GM18507 (cell line): Measurements from ENCODE around the gene OXCT2.
"Not testable (repeated sequence)": the region's sequence is repeated elsewhere in the genome, so short reads cannot be mapped to it uniquely, and the experiment has no call there.

ENCODE experiments used
- DNase-seq: peaks from one replicate; pipeline ENCODE4 v3.0.0; 2011; ENCODE audit warnings: low read depth; ENCODE audit not compliant: insufficient read length; ENCODE audit errors: extremely low spot score
- FAIRE-seq: peaks from 2 replicates; lab custom pipeline; 2011; peaks lifted over from hg19 to GRCh38; lab: Jason Lieb, UNC

The OXCT2 gene

GRCh38 chr1:39788426-39788757, 17.2 kb upstream of the OXCT2 start:
- FAIRE-seq (no peak), DNase-seq (no peak)

GRCh38 chr1:39787964-39788363, 16.8 kb upstream of the OXCT2 start:
- not testable (repeated sequence) for FAIRE-seq, DNase-seq

DNA sequence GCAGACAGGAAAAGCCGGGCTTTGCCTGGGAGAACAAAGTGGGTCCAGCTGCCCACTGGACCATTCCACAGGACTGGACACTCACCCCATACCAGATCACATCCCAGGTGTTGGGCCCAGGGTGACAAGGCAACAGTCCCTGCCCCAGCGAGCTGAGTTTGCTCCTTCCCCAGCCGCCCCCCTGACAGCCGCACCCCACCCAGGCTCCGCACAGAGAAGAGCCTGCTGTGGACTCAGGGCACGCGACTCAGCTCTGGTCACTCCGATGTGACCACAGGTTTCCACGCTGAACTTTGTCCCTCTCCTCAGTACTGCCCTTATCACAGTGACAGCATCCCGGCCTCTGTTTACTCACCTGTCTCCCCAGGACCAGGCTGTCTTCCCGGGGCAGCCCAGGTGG, 16.3 kb upstream of the OXCT2 start:
- no peak for DNase-seq
- no peak for FAIRE-seq

DNA sequence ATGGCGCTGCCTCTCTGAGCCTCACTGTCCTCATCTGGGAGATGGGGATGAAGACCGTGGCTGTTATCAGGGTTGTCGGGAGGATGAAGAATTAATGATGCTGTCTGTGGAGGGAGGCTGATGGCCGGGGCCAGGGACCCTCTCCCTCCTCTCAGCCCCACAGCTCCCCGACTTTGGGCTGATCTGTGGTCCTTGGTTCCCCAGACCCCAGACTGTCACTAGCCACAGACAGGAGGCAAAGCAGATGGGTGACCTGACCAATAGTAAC, 15.9 kb upstream of the OXCT2 start:
- not testable (repeated sequence) for DNase-seq, FAIRE-seq

GRCh38 chr1:39786303-39787107, 15.4 kb upstream of the OXCT2 start:
- peak; percentile 59 for FAIRE-seq
- not testable (repeated sequence) for DNase-seq

DNA sequence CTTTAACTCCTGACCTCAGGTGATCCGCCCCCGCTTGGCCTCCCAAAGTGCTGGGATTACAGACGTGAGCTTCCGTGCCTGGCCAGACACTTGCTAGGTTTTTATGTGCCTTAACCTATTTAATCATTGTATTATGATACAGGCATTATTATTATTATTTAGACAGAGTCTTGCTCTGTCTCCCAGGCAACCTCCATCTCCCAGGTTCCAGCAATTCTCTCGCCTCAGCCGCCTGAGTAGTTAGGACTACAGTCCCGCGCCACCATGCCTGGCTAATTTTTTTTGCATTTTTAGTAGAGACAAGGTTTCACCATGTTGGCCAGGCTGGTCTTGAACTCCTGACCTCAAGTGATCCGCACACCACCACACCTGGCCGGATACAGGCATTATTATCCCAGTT, 11.5 kb upstream of the OXCT2 start:
- DNase-seq, FAIRE-seq: not testable (repeated sequence)

DNA sequence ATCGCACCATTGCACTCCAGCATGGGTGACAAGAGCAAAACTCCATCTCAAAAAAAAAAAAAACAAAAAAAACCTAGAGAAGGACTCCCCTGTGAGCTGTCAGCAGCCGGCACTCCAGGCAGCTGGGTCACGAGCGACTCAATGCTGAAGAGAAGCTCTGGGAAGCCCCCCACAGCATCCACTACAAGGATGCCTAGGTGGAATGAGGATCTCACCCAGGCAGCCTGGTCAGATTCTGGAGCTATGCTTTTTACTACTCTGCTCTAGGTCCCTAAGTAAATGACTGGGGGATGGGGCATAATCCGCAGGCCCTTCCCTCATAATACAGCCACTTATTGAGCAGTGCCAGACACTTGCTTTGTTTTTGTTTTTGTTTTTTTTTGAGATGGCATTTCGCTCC, 11.0 kb upstream of the OXCT2 start:
- FAIRE-seq (no peak), DNase-seq (no peak)

GRCh38 chr1:39781349-39781715, 10.2 kb upstream of the OXCT2 start:
- FAIRE-seq, result no peak

DNA sequence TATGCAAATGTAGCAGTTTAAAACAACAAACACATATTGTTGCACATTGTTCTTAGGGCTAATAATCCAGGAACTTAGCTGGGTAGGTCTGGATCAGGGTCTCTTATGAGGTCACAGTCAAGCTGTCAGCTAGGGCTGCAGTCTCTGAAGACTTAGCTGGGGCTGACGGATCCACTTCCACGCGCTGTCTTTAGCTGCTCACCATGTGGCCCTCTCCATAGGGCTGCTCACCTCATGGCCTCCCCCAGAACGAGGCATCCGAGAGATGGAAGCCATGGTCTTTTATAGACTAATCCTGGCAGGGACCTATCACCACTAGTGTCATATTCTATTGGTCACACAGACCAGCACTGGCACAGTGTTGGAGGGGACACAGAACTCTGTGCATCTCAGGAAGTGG, 8.7 kb upstream of the OXCT2 start:
- DNase-seq, result no peak
- no peak for FAIRE-seq

More at GRCh38 chr1:39781349-39781715, 10.2 kb upstream of the OXCT2 start:
- no peak for DNase-seq

DNA sequence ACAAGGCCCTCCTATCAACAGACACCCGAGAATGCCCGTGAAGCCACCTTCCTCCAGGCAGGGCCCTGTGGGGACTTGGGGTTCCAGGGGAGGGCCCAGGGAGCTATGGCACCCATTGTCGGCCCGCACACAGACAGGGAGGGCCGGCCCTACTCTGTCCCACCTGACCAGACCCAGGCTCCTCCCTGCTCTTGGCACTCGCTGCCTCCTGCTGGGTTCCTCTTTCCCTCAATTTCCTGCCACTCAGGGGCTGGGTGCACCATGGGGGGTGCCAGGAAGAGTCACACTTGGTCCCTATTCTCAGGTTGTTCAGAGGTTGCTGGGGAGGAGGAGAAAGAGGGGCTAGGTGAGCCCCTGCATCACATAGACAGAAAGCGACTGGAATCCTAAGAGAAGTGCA, 8.0 kb upstream of the OXCT2 start:
- FAIRE-seq (no peak), DNase-seq (no peak)

- not testable (repeated sequence) for DNase-seq, FAIRE-seq
These were observed 7.4 kb upstream of the OXCT2 start for GRCh38 chr1:39778463-39779099.

DNA sequence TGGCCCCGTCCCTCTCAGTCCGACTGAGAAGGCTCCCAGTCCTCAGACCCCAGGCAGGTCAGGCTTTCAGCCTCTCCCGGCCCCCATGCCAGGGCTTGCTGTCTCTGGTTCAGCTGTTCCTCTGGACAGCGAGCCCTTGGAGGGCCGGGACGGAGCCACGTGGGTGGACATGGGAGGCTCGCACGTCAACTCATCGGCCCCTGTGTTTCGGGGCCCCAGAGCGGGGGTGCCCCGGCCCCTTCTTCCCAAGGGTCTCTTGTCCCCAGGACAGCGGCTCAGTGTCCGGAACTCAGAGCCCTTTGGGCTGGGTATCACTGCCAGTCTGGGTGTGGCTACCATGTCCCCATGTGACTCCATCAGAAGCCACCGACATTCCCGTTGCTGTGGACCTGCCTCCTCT, 6.7 kb upstream of the OXCT2 start:
- FAIRE-seq, DNase-seq: not testable (repeated sequence)

GRCh38 chr1:39777306-39777705, 6.2 kb upstream of the OXCT2 start:
- DNase-seq (no peak), FAIRE-seq (no peak)

DNA sequence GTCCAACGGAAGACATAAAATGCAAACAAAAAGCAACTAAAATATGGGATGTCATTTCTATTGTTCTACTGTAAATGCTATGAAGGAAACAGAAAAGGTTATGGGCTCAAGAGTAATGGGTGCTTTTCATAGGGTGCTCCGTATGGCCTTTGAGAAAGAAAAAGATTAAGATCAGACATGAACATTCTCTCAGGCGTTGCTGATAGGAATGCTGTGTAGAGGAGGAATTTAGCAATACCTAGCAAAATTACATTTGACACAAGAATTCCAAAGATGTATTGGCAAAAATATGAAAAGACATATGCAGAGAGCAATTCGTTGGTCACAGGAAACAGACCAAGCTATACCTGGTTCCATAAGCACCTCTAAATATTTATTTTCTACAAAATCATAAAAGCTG, 5.7 kb upstream of the OXCT2 start:
- no peak for DNase-seq
- no peak for FAIRE-seq

DNA sequence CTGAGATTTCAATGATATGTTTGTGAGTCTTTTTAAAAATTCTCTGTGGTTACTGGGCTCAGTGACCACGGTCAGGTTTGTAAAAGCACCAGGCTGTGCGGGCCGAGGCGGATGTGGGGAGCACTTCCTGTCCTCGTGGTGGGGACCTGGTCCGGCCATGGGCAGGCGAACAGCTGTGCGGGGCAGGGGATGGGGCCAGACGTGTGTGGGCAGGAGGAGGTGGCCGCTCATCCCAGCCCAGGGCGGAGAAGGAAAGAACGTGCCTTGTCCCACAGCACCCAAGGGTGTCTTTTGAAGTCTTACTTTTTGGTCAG, 5.2 kb upstream of the OXCT2 start:
- DNase-seq (peak; percentile 32), FAIRE-seq (peak; percentile 90)

DNA sequence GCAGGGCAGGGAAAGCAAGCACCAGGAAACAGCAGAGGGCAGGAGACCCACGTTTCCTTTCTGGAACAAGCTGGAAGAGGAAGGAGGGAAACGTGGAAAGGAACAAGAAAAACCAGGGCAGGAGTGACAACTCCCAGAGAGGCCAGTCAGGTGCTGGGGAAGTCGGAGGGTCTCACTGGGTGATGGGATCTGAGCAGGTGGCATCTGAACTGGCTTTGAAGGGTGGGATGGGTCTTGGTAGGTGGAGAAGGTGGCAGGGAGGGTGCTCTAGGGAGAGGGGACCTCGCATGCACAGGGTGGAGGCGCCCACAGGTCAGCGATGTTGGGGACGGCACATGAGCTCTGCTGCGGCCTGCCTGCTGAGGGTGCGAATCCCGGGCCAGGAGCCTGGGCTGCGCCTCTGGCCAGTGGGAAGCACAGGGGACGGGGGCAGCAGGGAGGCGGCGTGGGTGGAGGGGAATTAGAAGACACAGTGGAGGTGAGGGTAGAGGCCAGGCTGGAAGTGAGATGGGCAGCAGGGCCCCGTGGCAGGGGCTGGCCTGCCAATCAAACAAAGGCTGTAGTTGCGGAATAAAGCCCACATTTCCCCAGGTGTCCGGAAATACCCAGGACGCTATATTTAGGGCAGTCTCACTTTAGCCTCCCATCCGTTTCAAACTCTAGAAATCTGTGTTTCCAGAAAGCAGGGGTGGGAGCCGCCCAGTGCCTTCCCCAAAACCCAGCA, 4.7 kb upstream of the OXCT2 start:
- not testable (repeated sequence) for DNase-seq

DNA sequence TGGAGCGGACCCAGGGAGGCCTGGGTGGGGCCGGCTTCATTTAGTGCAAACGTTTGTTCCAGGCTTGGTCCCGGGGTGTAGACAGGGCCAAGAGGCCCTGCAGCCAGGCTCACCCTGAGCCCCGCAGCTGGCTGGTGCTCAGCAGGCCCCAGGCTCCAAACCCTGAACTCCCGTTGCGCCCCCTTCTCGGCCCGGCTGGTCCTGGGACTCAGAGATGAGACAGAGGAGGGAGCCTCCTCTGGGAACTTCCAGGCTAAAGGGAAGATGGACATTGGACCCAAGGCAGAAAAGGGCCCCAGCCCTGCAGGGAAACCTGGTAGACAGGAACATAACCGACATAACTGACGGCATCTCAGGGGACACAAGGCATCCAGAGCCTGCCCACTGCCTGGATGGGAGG, 4.0 kb upstream of the OXCT2 start:
- DNase-seq, FAIRE-seq: not testable (repeated sequence)

More for the DNA sequence above, 4.7 kb upstream of the OXCT2 start:
- FAIRE-seq, result not testable (repeated sequence)

DNA sequence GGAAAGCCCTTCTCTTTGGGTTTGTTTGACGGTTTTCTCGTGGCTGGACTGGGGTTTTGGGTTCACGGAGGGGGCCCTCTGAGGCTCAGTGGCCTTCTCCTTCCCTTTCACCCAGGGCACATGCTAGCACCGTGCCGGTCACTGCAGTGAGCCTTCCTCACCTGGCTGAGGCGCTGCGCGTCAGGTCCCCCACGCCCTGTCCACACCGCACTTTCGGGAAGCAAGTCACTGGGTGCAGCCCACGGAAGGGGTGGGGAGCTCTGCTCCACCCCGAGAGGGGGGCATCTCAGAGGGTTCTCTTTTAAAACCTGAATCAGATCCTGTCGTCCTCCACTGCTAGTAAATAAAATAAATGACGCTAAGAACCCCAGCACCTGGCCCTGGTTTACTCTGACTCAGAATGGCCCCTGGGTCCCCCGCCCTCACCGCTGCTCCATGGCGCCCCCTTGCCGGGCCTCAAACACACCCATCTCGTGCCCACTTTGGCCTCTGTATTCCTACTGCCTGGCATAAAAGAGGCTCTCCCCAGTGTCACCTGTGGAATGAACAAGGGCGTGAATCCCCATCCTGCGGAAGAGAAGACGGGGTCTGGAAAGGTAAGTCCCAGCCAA, 2.3 kb upstream of the OXCT2 start:
- not testable (repeated sequence) for DNase-seq
- FAIRE-seq, result peak; percentile 35

DNA sequence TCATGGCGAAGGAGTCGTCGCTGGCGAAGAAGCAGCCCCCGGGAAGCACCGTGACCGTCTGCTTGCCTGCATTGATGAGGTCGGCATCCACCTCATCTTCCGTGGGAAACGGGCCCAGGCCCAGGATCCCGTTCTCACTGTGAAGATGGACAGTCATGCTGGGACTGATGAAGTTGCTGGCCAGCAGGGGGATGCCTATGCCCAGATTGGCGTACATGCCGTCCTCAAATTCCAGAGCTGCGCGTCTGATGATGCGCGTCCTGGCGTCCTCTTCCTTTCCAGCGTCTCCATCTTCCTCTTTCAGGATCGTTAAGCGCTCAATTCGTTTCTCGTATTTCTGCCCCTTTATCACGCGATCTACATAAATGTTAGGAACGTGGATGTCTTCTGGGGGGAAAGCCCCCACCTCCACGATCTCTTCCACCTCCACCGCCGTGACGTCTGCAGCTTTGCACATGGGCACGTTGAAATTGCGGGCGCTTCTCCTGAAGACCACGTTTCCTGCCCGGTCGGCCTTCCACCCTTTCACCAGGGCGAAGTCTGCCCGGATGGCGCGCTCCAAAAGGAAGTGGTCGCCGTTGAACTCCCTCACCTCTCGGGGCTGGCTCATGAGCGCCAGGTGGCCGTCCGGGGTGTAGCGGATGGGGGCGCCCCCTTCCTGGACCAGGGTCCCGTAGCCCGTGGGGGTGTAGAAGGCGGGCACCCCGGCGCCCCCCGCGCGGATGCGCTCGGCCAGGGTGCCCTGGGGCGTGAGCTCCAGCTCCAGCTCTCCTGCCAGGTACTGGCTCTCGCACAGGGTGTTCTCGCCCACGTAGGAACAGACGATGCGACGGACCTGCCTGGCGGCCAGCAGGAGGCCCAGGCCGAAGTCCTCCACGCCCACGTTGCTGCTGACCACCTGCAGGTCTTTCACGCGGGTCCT, 787 bp downstream of the OXCT2 start:
- not testable (repeated sequence) for DNase-seq
- FAIRE-seq, result peak; percentile 87
